ENCODE results near the gene SLC8B1. TPM values are rescaled to one million over a fixed set of nuclear protein-coding genes. Genes with fewer than 3 reads are reported as not detected.

Gene SLC8B1
- total RNA-seq, 1 experiment from 2014 or later = 23.8 TPM

DNA sequence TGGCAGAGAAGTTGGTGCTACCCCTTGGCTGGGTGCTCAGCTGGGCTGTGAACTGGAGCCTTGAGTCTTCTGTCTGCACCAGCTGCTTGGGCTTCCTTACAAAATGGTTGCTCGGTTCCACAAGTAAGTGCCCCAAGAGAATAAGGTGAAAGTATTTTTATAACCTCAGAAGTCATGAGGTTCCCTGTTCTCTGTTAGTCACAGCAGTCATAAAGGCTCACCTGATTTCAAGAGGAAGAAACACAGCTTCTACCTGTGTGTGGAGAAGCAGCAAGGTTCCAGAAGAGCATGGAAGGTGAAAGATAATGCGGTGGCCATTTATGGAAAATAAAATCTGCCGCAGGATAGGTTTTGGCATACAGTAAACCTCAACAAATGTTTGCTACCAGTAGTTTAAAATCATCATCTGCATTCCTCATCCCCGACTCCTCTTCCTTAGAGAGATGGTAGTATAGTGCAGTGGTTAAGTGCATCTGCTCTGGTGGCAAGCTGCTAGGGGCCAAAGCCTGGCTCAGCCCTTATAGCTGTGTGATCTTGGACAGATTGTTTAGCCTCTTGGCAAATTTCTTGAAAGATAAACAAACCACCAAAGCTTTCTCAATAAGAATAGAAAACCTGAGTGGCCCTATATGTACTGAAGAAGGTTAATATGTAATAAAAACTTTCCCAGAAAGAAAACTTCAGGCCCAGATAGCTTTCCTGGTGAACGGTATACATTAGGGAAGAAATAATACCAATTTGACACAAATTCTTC lies 81.2 kb downstream of the SLC8B1 start:
- intact Hi-C loops (cut with micrococcal nuclease; ENCODE audit: unreplicated experiment) = no loop called here
- no peak for DNase-seq
- CTCF ChIA-PET = no interaction called here
- no peak overlapping the region for H3K27ac Mint-ChIP-seq (ENCODE audit: unreplicated experiment)
- peaks cover 4% of the 10 kb centered on the region for H3K9me3 Mint-ChIP-seq (ENCODE audit: low read depth, unreplicated experiment)
- H3K4me1 Mint-ChIP-seq (ENCODE audit: low read depth, unreplicated experiment) = peaks cover under 1% of the 10 kb centered on the region
- H3K27me3 Mint-ChIP-seq (ENCODE audit: unreplicated experiment) = no peaks in the 10 kb centered on the region
- TF ChIP-seq, protein P1, sequence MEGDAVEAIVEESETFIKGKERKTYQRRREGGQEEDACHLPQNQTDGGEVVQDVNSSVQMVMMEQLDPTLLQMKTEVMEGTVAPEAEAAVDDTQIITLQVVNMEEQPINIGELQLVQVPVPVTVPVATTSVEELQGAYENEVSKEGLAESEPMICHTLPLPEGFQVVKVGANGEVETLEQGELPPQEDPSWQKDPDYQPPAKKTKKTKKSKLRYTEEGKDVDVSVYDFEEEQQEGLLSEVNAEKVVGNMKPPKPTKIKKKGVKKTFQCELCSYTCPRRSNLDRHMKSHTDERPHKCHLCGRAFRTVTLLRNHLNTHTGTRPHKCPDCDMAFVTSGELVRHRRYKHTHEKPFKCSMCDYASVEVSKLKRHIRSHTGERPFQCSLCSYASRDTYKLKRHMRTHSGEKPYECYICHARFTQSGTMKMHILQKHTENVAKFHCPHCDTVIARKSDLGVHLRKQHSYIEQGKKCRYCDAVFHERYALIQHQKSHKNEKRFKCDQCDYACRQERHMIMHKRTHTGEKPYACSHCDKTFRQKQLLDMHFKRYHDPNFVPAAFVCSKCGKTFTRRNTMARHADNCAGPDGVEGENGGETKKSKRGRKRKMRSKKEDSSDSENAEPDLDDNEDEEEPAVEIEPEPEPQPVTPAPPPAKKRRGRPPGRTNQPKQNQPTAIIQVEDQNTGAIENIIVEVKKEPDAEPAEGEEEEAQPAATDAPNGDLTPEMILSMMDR (IDR thresholded peaks at IDR 0.05; ENCODE audit: unreplicated experiment) = no peak
- H3K36me3 Mint-ChIP-seq (ENCODE audit: insufficient read depth, unreplicated experiment) = peaks cover 4% of the 10 kb centered on the region
- BruUV-seq (replicated peaks) = no TSS peak
- no peak overlapping the region for H3K4me3 Mint-ChIP-seq (ENCODE audit: low read depth, unreplicated experiment)

DNA sequence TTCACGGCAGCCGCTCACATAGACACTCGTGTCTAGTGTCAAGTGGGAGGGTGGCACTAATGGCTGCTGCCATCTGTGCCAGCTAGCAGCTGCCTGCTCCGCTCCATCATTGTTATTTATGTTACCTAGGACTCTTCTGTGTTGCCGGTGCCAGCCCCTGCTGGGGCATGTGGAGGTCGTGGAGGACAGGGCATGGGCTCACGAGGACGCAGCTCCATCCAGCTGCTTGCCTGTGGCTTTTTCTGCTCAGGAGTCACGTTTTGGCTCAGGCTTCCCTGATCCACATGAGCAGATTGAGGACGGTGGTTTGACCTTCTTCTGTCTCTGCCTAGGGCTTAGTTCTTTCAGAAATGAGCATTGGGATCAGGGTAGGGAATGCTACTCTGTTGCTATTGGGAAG lies 82.4 kb downstream of the SLC8B1 start:
- peaks cover 11% of the 10 kb centered on the region for H3K36me3 Mint-ChIP-seq (ENCODE audit: insufficient read depth, unreplicated experiment)
- no peak overlapping the region for H3K4me3 Mint-ChIP-seq (ENCODE audit: low read depth, unreplicated experiment)
- no TSS peak for BruUV-seq (replicated peaks)
- H3K9me3 Mint-ChIP-seq (ENCODE audit: low read depth, unreplicated experiment) = peaks cover 4% of the 10 kb centered on the region
- peaks cover 13% of the 10 kb centered on the region for H3K4me1 Mint-ChIP-seq (ENCODE audit: low read depth, unreplicated experiment)
- DNase-seq = no peak
- no peak overlapping the region for H3K27ac Mint-ChIP-seq (ENCODE audit: unreplicated experiment)
- intact Hi-C loops (cut with micrococcal nuclease; ENCODE audit: unreplicated experiment) = no loop called here
- CTCF ChIA-PET = no interaction called here
- TF ChIP-seq, protein P1 (IDR thresholded peaks at IDR 0.05; ENCODE audit: unreplicated experiment) = no peak
- H3K27me3 Mint-ChIP-seq (ENCODE audit: unreplicated experiment) = no peaks in the 10 kb centered on the region

GRCh38 chr12:113251404-113252070 lies 83.4 kb downstream of the SLC8B1 start:
- intact Hi-C loops (cut with micrococcal nuclease; ENCODE audit: unreplicated experiment) = no loop called here
- DNase-seq = no peak
- no TSS peak for BruUV-seq (replicated peaks)
- TF ChIP-seq, protein P1 (IDR thresholded peaks at IDR 0.05; ENCODE audit: unreplicated experiment) = no peak
- CTCF ChIA-PET = no interaction called here
- H3K36me3 Mint-ChIP-seq (ENCODE audit: insufficient read depth, unreplicated experiment) = peaks cover 20% of the 10 kb centered on the region
- no peak overlapping the region for H3K4me3 Mint-ChIP-seq (ENCODE audit: low read depth, unreplicated experiment)
- H3K4me1 Mint-ChIP-seq (ENCODE audit: low read depth, unreplicated experiment) = peaks cover 23% of the 10 kb centered on the region
- H3K27me3 Mint-ChIP-seq (ENCODE audit: unreplicated experiment) = no peaks in the 10 kb centered on the region
- H3K27ac Mint-ChIP-seq (ENCODE audit: unreplicated experiment) = no peak overlapping the region
- H3K9me3 Mint-ChIP-seq (ENCODE audit: low read depth, unreplicated experiment) = peaks cover 4% of the 10 kb centered on the region

GRCh38 chr12:113250045-113250444 lies 84.9 kb downstream of the SLC8B1 start:
- Mint-ChIP-seq H3K27ac (ENCODE audit: unreplicated experiment) (no peak overlapping the region), H3K36me3 (ENCODE audit: insufficient read depth, unreplicated experiment) (peaks cover 35% of the 10 kb centered on the region), H3K27me3 (ENCODE audit: unreplicated experiment) (no peaks in the 10 kb centered on the region), H3K4me3 (ENCODE audit: low read depth, unreplicated experiment) (no peak overlapping the region), H3K9me3 (ENCODE audit: low read depth, unreplicated experiment) (peaks cover 4% of the 10 kb centered on the region), H3K4me1 (ENCODE audit: low read depth, unreplicated experiment) (peaks cover 38% of the 10 kb centered on the region)
- CTCF ChIA-PET = no interaction called here
- TF ChIP-seq, protein P1 (IDR thresholded peaks at IDR 0.05; ENCODE audit: unreplicated experiment) = no peak
- no peak for DNase-seq
- intact Hi-C loops (cut with micrococcal nuclease; ENCODE audit: unreplicated experiment) = no loop called here
- BruUV-seq (replicated peaks) = no TSS peak
